ENCODE data around the gene FBXL20. TPM values are rescaled to one million over a fixed set of nuclear protein-coding genes. Genes with fewer than 3 reads are reported as not detected.
A peak's percentile ranks its signal among the peaks of the same experiment; 100 is the strongest.
"Not testable (repeated sequence)": the region's sequence is repeated elsewhere in the genome, so short reads cannot be mapped to it uniquely, and the experiment has no call there.

Gene FBXL20
- total RNA-seq, 4 donors from 2014 or later, result 20.5 to 34.7 (median 26.6) TPM

DNA sequence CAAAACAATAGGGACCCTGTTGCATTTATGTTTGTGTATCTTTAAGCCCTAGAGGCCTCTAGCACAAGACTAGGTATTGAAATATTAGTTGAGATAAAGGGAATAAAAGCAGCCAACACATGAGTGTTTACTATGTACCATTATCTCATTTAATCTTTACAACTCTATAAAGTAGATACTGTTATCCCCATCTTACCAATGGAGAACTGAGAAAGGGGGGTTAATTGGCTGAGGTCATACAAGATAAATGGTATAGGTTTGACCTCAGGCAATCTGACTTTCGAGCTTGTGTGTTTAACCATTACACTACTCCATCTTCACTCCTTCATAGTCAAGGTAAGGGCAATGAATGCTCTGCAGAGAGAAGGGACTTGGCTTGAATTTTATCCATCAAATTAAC lies 149.4 kb downstream of the FBXL20 start:
- TF ChIP-seq POLR2A (IDR thresholded peaks at IDR 0.05), result no peak
- TF ChIP-seq, protein P1, sequence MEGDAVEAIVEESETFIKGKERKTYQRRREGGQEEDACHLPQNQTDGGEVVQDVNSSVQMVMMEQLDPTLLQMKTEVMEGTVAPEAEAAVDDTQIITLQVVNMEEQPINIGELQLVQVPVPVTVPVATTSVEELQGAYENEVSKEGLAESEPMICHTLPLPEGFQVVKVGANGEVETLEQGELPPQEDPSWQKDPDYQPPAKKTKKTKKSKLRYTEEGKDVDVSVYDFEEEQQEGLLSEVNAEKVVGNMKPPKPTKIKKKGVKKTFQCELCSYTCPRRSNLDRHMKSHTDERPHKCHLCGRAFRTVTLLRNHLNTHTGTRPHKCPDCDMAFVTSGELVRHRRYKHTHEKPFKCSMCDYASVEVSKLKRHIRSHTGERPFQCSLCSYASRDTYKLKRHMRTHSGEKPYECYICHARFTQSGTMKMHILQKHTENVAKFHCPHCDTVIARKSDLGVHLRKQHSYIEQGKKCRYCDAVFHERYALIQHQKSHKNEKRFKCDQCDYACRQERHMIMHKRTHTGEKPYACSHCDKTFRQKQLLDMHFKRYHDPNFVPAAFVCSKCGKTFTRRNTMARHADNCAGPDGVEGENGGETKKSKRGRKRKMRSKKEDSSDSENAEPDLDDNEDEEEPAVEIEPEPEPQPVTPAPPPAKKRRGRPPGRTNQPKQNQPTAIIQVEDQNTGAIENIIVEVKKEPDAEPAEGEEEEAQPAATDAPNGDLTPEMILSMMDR (IDR thresholded peaks at IDR 0.05), result no peak
- Histone ChIP-seq H3K36me3 (peaks cover 0 to 35% (median 0%) of the 10 kb centered on the region in 3 donors), H3K9me3 (no peaks in the 10 kb centered on the region), H3K27me3 (no peaks in the 10 kb centered on the region), H3K4me3 (no peak overlapping the region), H3K27ac (no peak overlapping the region), H3K4me1 (no peaks in the 10 kb centered on the region)
- DNase-seq, result no peak

DNA sequence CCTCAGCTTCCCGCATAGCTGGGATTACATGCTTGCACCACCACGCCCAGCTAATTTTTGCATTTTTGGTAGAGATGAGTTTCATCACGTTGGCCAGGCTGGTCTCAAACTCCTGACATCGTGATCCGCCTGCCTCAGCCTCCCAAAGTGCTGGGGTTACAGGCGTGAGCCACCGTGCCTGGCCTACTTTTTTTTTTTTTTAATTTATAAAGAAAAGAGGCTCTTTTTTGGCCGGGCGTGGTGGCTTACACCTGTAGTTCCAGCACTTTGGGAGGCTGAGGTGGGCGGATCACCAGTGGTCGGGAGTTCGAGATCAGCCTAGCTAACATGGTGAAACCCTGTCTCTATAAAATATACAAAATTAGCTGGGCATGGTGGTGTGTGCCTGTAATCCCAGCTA lies 151.3 kb downstream of the FBXL20 start:
- not testable (repeated sequence) for DNase-seq, H3K27ac ChIP-seq, H3K4me1 ChIP-seq, H3K4me3 ChIP-seq, H3K27me3 ChIP-seq, H3K9me3 ChIP-seq
- H3K36me3 ChIP-seq, result peaks cover 0 to 35% (median 0%) of the 10 kb centered on the region in 3 donors

DNA sequence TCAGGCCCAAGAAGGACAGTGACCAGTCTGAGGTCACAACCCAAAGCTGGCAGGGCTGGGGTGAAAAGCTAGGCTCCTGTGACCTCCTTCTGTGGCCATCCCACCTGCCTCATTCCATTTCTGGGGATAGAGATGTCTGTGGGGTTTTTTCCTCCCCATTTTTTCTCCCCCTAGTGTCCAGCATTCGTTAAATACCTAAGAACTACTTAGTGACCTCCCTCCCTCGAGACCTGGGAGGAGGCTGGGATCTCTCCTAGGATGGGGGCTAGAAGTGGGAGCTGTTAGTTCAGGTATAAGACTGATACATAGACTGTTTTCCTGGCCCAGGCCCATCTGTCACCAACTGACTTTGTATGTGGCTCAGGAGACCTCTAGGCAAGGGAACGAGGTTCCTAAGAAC lies 155.2 kb downstream of the FBXL20 start:
- no peak overlapping the region for H3K4me3 ChIP-seq
- no peak for TF ChIP-seq POLR2A (IDR thresholded peaks at IDR 0.05)
- TF ChIP-seq, protein P1 (IDR thresholded peaks at IDR 0.05), result peak in 1 of 6 experiments; percentile 8
- DNase-seq, result no peak
- H3K27me3 ChIP-seq, result no peaks in the 10 kb centered on the region
- peaks cover 0 to under 1% (median 0%) of the 10 kb centered on the region in 3 donors for H3K36me3 ChIP-seq
- H3K4me1 ChIP-seq, result peaks cover 0 to 7% (median 3%) of the 10 kb centered on the region in 4 donors
- H3K9me3 ChIP-seq, result no peaks in the 10 kb centered on the region
- H3K27ac ChIP-seq, result no peak overlapping the region

DNA sequence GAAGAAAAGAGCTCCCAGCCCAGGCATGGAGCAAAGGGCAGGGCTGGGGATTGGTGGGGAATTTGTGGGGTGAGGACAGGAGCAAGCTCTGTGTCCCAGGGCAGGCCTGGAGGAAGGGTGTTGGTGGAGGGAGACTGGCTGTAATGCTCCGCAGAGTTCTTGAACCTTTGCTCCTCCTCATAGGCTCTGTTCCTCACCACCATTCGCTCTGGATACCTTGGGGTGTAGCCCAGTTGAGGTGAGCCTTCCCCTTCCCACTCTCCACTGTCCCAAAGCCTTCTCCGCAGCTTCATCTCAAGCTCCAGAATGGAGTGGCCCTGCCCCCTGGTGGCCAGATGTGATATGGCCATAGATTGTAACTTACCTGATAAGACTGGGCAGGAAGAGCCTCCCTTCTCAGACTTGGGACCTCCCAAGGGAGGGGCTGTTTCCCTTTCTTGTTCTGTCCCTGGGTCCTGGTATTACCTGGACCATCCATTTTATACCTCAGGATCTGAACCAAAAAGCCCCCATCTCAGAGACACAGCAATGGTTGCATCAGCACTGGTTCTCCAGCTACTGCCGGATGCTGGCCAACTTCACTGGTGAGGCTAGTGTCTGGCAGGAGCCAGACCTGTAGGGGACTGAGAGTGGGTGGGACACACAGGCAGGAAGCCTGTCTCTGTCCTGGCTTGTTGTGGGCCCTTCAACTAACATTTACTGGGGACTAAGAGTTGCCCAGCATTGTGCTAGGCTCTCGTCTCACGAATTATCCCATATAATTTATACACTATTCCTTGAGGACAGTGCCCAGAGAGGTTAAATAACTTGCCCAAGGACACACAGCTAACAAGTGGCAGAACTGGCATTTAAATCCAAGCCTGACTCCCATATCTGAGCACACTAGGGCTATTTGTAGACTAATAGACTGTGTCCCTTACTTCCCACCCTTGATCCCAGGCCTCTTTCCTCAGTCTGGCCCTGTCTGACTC lies 156.5 kb downstream of the FBXL20 start:
- Histone ChIP-seq H3K36me3 (no peaks in the 10 kb centered on the region), H3K9me3 (no peaks in the 10 kb centered on the region), H3K27me3 (no peaks in the 10 kb centered on the region), H3K4me1 (peaks cover 0 to 7% (median 3%) of the 10 kb centered on the region in 4 donors), H3K27ac (no peak overlapping the region), H3K4me3 (no peak overlapping the region)
- peak; percentile 85 to 96 (median 92) for DNase-seq
- TF ChIP-seq POLR2A (IDR thresholded peaks at IDR 0.05), result no peak
- TF ChIP-seq, protein P1 (IDR thresholded peaks at IDR 0.05), result peak; percentile 88 to 94 (median 92)

DNA sequence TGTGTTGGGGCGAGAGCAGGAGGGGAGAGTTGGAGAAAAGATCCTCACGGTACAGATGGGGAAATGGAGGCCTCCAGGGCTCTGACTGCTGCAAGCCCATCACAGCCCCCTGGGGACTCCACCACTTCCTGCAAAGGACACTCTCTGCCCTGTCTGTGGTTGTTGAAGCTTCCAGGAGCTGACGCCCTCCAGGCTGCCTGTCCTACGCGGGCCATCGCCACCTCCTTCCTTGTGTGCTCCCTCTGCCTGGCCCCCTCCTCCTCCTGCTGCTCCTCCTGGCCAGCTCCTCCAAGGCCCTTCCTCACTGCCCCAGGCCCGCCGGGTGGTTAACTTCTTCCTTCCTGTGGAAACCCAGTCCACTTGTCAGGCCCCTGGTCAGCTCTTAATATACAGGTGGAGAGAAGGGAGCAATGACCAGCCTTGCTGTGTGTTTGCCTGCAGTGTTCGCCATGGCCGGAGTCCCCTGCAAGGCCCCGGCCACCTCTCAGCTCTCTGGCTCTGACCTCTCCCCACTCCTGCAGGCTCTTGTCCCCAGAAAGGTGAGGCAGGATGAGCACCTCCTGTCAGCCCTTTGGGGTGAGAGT lies 157.3 kb downstream of the FBXL20 start:
- peak in 2 of 3 donors; percentile 60 to 69 for DNase-seq
- no peak overlapping the region for H3K27ac ChIP-seq
- H3K4me3 ChIP-seq, result no peak overlapping the region
- no peaks in the 10 kb centered on the region for H3K27me3 ChIP-seq
- no peaks in the 10 kb centered on the region for H3K36me3 ChIP-seq
- peaks cover 0 to 7% (median 3%) of the 10 kb centered on the region in 4 donors for H3K4me1 ChIP-seq
- H3K9me3 ChIP-seq, result no peaks in the 10 kb centered on the region
- TF ChIP-seq, protein P1 (IDR thresholded peaks at IDR 0.05), result no peak
- no peak for TF ChIP-seq POLR2A (IDR thresholded peaks at IDR 0.05)

DNA sequence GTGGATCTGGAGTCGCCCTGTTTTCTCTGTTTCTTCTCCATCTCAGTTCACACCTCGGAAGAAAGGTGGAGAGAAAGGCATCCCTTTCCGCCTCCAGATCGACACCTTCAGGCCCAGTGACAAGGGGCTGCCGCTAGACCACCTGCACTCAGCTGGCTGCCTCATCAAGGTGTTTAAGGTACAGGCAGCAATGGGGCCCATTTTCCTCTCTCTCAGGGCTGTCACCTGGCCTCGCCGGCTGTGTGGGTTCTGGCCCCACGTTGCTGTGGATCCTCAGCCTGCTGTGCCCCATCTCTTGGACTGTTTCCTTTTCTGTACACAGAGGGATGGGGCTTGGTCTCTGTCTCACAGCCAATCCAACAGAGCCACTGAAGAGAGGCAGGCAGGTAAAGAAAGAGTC lies 158.3 kb downstream of the FBXL20 start:
- Histone ChIP-seq H3K27me3 (no peaks in the 10 kb centered on the region), H3K4me3 (no peak overlapping the region), H3K36me3 (no peaks in the 10 kb centered on the region), H3K4me1 (peaks cover 0 to 7% (median 3%) of the 10 kb centered on the region in 4 donors), H3K9me3 (no peaks in the 10 kb centered on the region), H3K27ac (no peak overlapping the region)
- no peak for TF ChIP-seq POLR2A (IDR thresholded peaks at IDR 0.05)
- TF ChIP-seq, protein P1 (IDR thresholded peaks at IDR 0.05), result no peak
- no peak for DNase-seq

Measured in Peyer's patch (tissue), 4 donors.